Astrocyte (in vitro differentiated cells and primary cell): Measurements from ENCODE around the gene NAV3.

Source experiments
- EZH2 ChIP-seq: IDR thresholded peaks from 2 replicates; pipeline ENCODE4 v1.6.1; 2012; ENCODE audit warnings: mild to moderate bottlenecking, low read length, inconsistent platforms; ENCODE audit not compliant: insufficient read depth
- TF ChIP-seq, protein P1 (sequence below): IDR thresholded peaks from 2 replicates; pipeline ENCODE4 v1.5.1; 2011; ENCODE audit warnings: low read depth, mild to moderate bottlenecking, inconsistent platforms, low read length, moderate library complexity; ENCODE audit not compliant: insufficient read depth

DNA sequence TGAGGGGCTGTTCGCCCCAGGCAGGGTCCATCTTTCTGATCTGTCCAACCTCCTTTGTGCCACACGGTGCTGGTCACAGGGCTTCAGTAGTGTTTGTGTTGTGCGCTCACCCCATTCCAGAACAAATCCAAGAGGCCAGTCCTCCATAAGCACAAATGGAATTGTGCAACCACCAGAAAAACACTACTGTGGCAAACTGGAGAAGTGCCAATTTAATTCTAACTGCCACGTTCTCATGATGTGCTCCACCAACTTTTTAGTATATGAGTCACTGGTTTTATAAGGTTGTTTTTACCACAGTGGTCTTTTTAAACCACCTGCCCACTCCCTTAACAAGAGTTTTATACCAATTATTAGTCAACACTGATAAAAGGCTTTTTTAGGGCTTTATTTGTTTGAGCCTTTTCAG lies 380.2 kb downstream of the NAV3 start:
- TF ChIP-seq, protein P1, sequence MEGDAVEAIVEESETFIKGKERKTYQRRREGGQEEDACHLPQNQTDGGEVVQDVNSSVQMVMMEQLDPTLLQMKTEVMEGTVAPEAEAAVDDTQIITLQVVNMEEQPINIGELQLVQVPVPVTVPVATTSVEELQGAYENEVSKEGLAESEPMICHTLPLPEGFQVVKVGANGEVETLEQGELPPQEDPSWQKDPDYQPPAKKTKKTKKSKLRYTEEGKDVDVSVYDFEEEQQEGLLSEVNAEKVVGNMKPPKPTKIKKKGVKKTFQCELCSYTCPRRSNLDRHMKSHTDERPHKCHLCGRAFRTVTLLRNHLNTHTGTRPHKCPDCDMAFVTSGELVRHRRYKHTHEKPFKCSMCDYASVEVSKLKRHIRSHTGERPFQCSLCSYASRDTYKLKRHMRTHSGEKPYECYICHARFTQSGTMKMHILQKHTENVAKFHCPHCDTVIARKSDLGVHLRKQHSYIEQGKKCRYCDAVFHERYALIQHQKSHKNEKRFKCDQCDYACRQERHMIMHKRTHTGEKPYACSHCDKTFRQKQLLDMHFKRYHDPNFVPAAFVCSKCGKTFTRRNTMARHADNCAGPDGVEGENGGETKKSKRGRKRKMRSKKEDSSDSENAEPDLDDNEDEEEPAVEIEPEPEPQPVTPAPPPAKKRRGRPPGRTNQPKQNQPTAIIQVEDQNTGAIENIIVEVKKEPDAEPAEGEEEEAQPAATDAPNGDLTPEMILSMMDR: no peak
- no peak for TF ChIP-seq EZH2
